PC-9 (cell line): Measurements from ENCODE around the gene HBG2. TPM values are rescaled to one million over a fixed set of nuclear protein-coding genes. Genes with fewer than 3 reads are reported as not detected.
A peak's percentile ranks its signal among the peaks of the same experiment; 100 is the strongest.

Source experiments
- BruUV-seq: library from RNA; stranded (reverse); fragments of 400-500 nt; replicated peaks from 2 replicates; lab custom pipeline; 2021; lab: Mats Ljungman, UMichigan
- CTCF ChIA-PET: fragments of 300-600 bp; sonication (Branson Sonifier 250); formaldehyde crosslinking; loops from one replicate; lab custom pipeline; 2022; ENCODE audit warnings: antibody characterized with exemption; lab: Charles Lee
- POLR2A ChIA-PET: fragments of 300-600 bp; sonication (Branson Sonifier 250); formaldehyde crosslinking; loops from one replicate; lab custom pipeline; 2022; ENCODE audit warnings: antibody characterized with exemption; ENCODE audit not compliant: unreplicated experiment; lab: Charles Lee
- DNase-seq, 2 experiments: peaks; one replicate each; pipeline versions ENCODE4 v3.0.0 to v3.0.0-alpha.2; 2015 to 2022; ENCODE audit warnings: mixed read lengths in 1 of 2
- H2AFZ ChIP-seq: fragments of 200-600 bp; sonication (generic); 2 replicates; pipeline ENCODE4 v1.8.1; 2017; ENCODE audit warnings: antibody characterized with exemption
- H3F3A ChIP-seq: fragments of 200-600 bp; sonication (generic); 2 replicates; pipeline ENCODE4 v1.8.1; 2017; ENCODE audit warnings: antibody characterized with exemption, mild to moderate bottlenecking, low read depth; ENCODE audit not compliant: insufficient read depth
- H3K27ac ChIP-seq: fragments of 200-600 bp; sonication (generic); 2 replicates; pipeline ENCODE4 v1.6.1; 2016; ENCODE audit warnings: mixed run types
- H3K27me3 ChIP-seq: fragments of 200-600 bp; sonication (generic); 2 replicates; pipeline ENCODE4 v1.6.1; 2016; ENCODE audit warnings: low read depth, mixed run types; ENCODE audit not compliant: insufficient read depth
- H3K36me3 ChIP-seq: fragments of 200-600 bp; sonication (generic); 2 replicates; pipeline ENCODE4 v1.6.1; 2016; ENCODE audit warnings: low read depth, mixed run types
- H3K4me1 ChIP-seq: fragments of 200-600 bp; sonication (generic); replicated peaks from 2 replicates; pipeline ENCODE4 v1.6.1; 2016; ENCODE audit warnings: mixed run types; ENCODE audit not compliant: insufficient read depth
- H3K4me2 ChIP-seq: fragments of 200-600 bp; sonication (generic); 2 replicates; pipeline ENCODE4 v1.6.1; 2017; ENCODE audit warnings: mixed run types
- H3K4me3 ChIP-seq: fragments of 200-600 bp; sonication (generic); 2 replicates; pipeline ENCODE4 v1.6.1; 2016; ENCODE audit warnings: mixed run types
- H3K79me2 ChIP-seq: fragments of 200-600 bp; sonication (generic); 2 replicates; pipeline ENCODE4 v1.6.1; 2017; ENCODE audit warnings: low read depth, mixed run types
- H3K9me2 ChIP-seq: fragments of 200-600 bp; sonication (generic); 2 replicates; pipeline ENCODE4 v1.8.1; 2017; ENCODE audit warnings: mild to moderate bottlenecking; ENCODE audit not compliant: insufficient read depth
- H3K9me3 ChIP-seq: fragments of 200-600 bp; sonication (generic); 2 replicates; pipeline ENCODE4 v1.8.1; 2016; ENCODE audit warnings: low read depth; ENCODE audit not compliant: insufficient read depth
- H4K20me1 ChIP-seq: fragments of 200-600 bp; sonication (generic); 2 replicates; pipeline ENCODE4 v1.8.1; 2017; ENCODE audit not compliant: insufficient read depth
- CTCF ChIP-seq: fragments of 200-600 bp; sonication (generic); conservative IDR thresholded peaks from 2 replicates; pipeline ENCODE4 v1.6.1; 2017; ENCODE audit warnings: mixed run types, antibody characterized with exemption, mild to moderate bottlenecking, moderate library complexity
- EZH2 ChIP-seq: fragments of 200-600 bp; sonication (generic); IDR thresholded peaks from 2 replicates; pipeline ENCODE4 v1.8.0; 2017; ENCODE audit warnings: antibody characterized with exemption, low read depth
- intact Hi-C: fragments of 100-400 bp; cut with micrococcal nuclease; formaldehyde crosslinking; loops from one replicate; pipeline ENCODE4 v1.10.0; 2022; ENCODE audit not compliant: unreplicated experiment
- total RNA-seq: library from RNA; stranded (reverse); gene quantifications from 2 replicates; pipeline ENCODE4 v1.2.3, GENCODE V29; 2021

Gene HBG2
- total RNA-seq, 1 experiment from 2014 or later, result not detected

GRCh38 chr11:5291207-5291838 is 36.7 kb upstream of the HBG2 start:
- BruUV-seq, result no TSS peak
- Histone ChIP-seq H4K20me1 (no peaks in the 10 kb centered on the region), H3K9me2 (no peaks in the 10 kb centered on the region), H3K4me1 (no peaks in the 10 kb centered on the region), H3K79me2 (no peaks in the 10 kb centered on the region), H2AFZ (no peak overlapping the region), H3K36me3 (no peaks in the 10 kb centered on the region), H3F3A (no peaks in the 10 kb centered on the region), H3K4me3 (no peak overlapping the region), H3K4me2 (no peak overlapping the region), H3K27me3 (no peaks in the 10 kb centered on the region), H3K9me3 (no peaks in the 10 kb centered on the region), H3K27ac (no peak overlapping the region)
- peak; percentile 58 for TF ChIP-seq CTCF
- TF ChIP-seq EZH2, result no peak
- DNase-seq, result no peak
- CTCF ChIA-PET, result no interaction called here
- POLR2A ChIA-PET, result interaction anchor here (0.6 kb wide), 1 partner anchor 755 kb away, joined by 6 read pairs; no protein-coding TSS in a partner anchor
- intact Hi-C loops, result loop anchor here (1.0 to 2.0 kb wide), 2 partner anchors 86 to 167 kb away; no protein-coding TSS in a partner anchor

GRCh38 chr11:5290106-5290505 is 35.5 kb upstream of the HBG2 start:
- no peaks in the 10 kb centered on the region for H3K27me3 ChIP-seq
- CTCF ChIA-PET, result no interaction called here
- H3K9me3 ChIP-seq, result no peaks in the 10 kb centered on the region
- no peaks in the 10 kb centered on the region for H4K20me1 ChIP-seq
- no peaks in the 10 kb centered on the region for H3K4me1 ChIP-seq
- H3K79me2 ChIP-seq, result no peaks in the 10 kb centered on the region
- POLR2A ChIA-PET, result no interaction called here
- no peak overlapping the region for H3K4me3 ChIP-seq
- TF ChIP-seq EZH2 (no peak), CTCF (no peak)
- intact Hi-C loops, result loop anchor here (2.0 kb wide), 1 partner anchor 165 kb away; no protein-coding TSS in a partner anchor
- H2AFZ ChIP-seq, result no peak overlapping the region
- no peak overlapping the region for H3K27ac ChIP-seq
- DNase-seq, result no peak
- H3K4me2 ChIP-seq, result no peak overlapping the region
- no peaks in the 10 kb centered on the region for H3K36me3 ChIP-seq
- H3K9me2 ChIP-seq, result no peaks in the 10 kb centered on the region
- BruUV-seq, result no TSS peak
- H3F3A ChIP-seq, result no peaks in the 10 kb centered on the region

GRCh38 chr11:5289696-5290095 is 35.1 kb upstream of the HBG2 start:
- Histone ChIP-seq H2AFZ (no peak overlapping the region), H3K79me2 (no peaks in the 10 kb centered on the region), H3K36me3 (no peaks in the 10 kb centered on the region), H4K20me1 (no peaks in the 10 kb centered on the region), H3K9me3 (no peaks in the 10 kb centered on the region), H3K4me1 (no peaks in the 10 kb centered on the region), H3F3A (no peaks in the 10 kb centered on the region), H3K4me3 (no peak overlapping the region), H3K27me3 (no peaks in the 10 kb centered on the region), H3K9me2 (no peaks in the 10 kb centered on the region), H3K27ac (no peak overlapping the region), H3K4me2 (no peak overlapping the region)
- CTCF ChIA-PET, result no interaction called here
- no peak for TF ChIP-seq EZH2
- TF ChIP-seq CTCF, result no peak
- intact Hi-C loops, result loop anchor here (2.0 kb wide), 1 partner anchor 165 kb away; no protein-coding TSS in a partner anchor
- POLR2A ChIA-PET, result no interaction called here
- BruUV-seq, result no TSS peak
- no peak for DNase-seq
